B cell (primary cell): ENCODE data around the gene CDH12. TPM values are rescaled to one million over a fixed set of nuclear protein-coding genes. Genes with fewer than 3 reads are reported as not detected.

Source experiments
- ATAC-seq: fragments of 200-7000 bp; cut with Tn5 transposase; one replicate; pipeline ENCODE4 v1.10.0; 2021; ENCODE audit warnings: low read depth, mild to moderate bottlenecking, moderate number of reproducible peaks, moderate library complexity
- CTCF ChIA-PET: fragments of 350-600 bp; sonication (Branson Sonifier 250); formaldehyde crosslinking; loops from one replicate; lab custom pipeline; 2021; ENCODE audit warnings: antibody characterized with exemption, inconsistent platforms; lab: Charles Lee
- POLR2A ChIA-PET: fragments of 350-600 bp; sonication (Branson Sonifier 250); formaldehyde crosslinking; loops from one replicate; lab custom pipeline; 2021; ENCODE audit warnings: antibody characterized with exemption; lab: Charles Lee
- DNase-seq: peaks from one replicate; pipeline ENCODE4 v3.0.0; 2013
- H2AFZ ChIP-seq: 2 replicates; pipeline ENCODE4 v1.6.1; 2012; ENCODE audit warnings: mild to moderate bottlenecking, low read depth, low read length; ENCODE audit not compliant: insufficient read depth, poor library complexity, severe bottlenecking
- H3K27ac ChIP-seq, 2 donors: 1 replicate in 1 of 2; 2 replicates in 1 of 2; pipeline ENCODE4 v1.5.1; 2012 to 2013; ENCODE audit warnings: low read length in 2 of 2, mild to moderate bottlenecking in 2 of 2, moderate library complexity in 1 of 2
- H3K27me3 ChIP-seq, 4 experiments: fragments of 200-600 bp in 1 of 4; sonication (generic) in 1 of 4; replicated peaks in 1 of 4; 1 replicate in 2 of 4; 2 replicates in 2 of 4; pipeline versions ENCODE4 v1.6.1 to v1.7.0; 2013 to 2016; ENCODE audit warnings: low read length in 3 of 4, mild to moderate bottlenecking in 2 of 4, mixed read lengths in 1 of 4, moderate library complexity in 1 of 4; ENCODE audit not compliant: insufficient read depth in 4 of 4, control insufficient read depth in 3 of 4; ENCODE audit errors: control extremely low read depth in 1 of 4
- H3K36me3 ChIP-seq, 2 experiments: replicated peaks in 1 of 2; 1 replicate in 1 of 2; 2 replicates in 1 of 2; pipeline versions ENCODE4 v1.6.1 to v1.7.1; 2013; ENCODE audit warnings: low read length in 1 of 2; ENCODE audit not compliant: insufficient read depth in 2 of 2, control insufficient read depth in 1 of 2; ENCODE audit errors: control extremely low read depth in 1 of 2, extremely low read depth in 1 of 2
- H3K4me1 ChIP-seq, 2 donors: fragments of 200-600 bp in 1 of 2; sonication (generic) in 1 of 2; 1 replicate in 1 of 2; 2 replicates in 1 of 2; pipeline versions ENCODE4 v1.5.1 to v1.6.1; 2013 to 2017; ENCODE audit warnings: low read length in 2 of 2; ENCODE audit not compliant: control insufficient read depth in 2 of 2, insufficient read depth in 2 of 2
- H3K4me2 ChIP-seq: replicated peaks from 2 replicates; pipeline ENCODE3; 2012; ENCODE audit warnings: mild to moderate bottlenecking, low read depth, low read length; ENCODE audit not compliant: poor library complexity, severe bottlenecking
- H3K4me3 ChIP-seq, 5 experiments: fragments of 200-600 bp in 1 of 5; sonication (generic) in 1 of 5; 1 replicate in 3 of 5; 2 replicates in 2 of 5; pipeline versions ENCODE4 v1.5.1 to v1.7.0; 2011 to 2016; ENCODE audit warnings: low read length in 4 of 5, mild to moderate bottlenecking in 4 of 5, low read depth in 2 of 5, control low read depth in 1 of 5, moderate library complexity in 1 of 5; ENCODE audit not compliant: insufficient read depth in 1 of 5; ENCODE audit errors: control extremely low read depth in 1 of 5, extremely low read depth in 1 of 5
- H3K79me2 ChIP-seq: fragments of 200-600 bp; sonication (generic); one replicate; pipeline ENCODE4 v1.6.0; 2016; ENCODE audit warnings: low read length; ENCODE audit not compliant: control insufficient read depth, insufficient read depth
- H3K9ac ChIP-seq: fragments of 200-600 bp; sonication (generic); 2 replicates; pipeline ENCODE4 v1.6.1; 2017; ENCODE audit warnings: mild to moderate bottlenecking, low read length, moderate library complexity
- H3K9me3 ChIP-seq, 3 donors: one replicate each; pipeline versions ENCODE4 v1.6.1 to v1.7.1; 2013; ENCODE audit warnings: low read length in 2 of 3; ENCODE audit not compliant: control insufficient read depth in 2 of 3, insufficient read depth in 1 of 3; ENCODE audit errors: control extremely low read depth in 1 of 3
- H4K20me1 ChIP-seq: 2 replicates; pipeline ENCODE4 v1.6.0; 2012; ENCODE audit warnings: mild to moderate bottlenecking, low read length; ENCODE audit not compliant: insufficient read depth, control insufficient read depth, poor library complexity, severe bottlenecking
- H3K27ac Mint-ChIP-seq: one replicate; pipeline ENCODE4 v1.8.0; 2021; ENCODE audit warnings: mixed read lengths
- H3K27me3 Mint-ChIP-seq: one replicate; pipeline ENCODE4 v1.8.0; 2021; ENCODE audit warnings: mixed read lengths
- H3K4me1 Mint-ChIP-seq: one replicate; pipeline ENCODE4 v1.8.0; 2021; ENCODE audit warnings: mixed read lengths
- H3K4me3 Mint-ChIP-seq: one replicate; pipeline ENCODE4 v1.8.0; 2021; ENCODE audit warnings: mixed read lengths
- H3K9me3 Mint-ChIP-seq: one replicate; pipeline ENCODE4 v1.8.0; 2022; ENCODE audit warnings: mixed read lengths; ENCODE audit not compliant: insufficient read depth
- EZH2 ChIP-seq: IDR thresholded peaks from 2 replicates; pipeline ENCODE4 v1.6.1; 2012; ENCODE audit warnings: borderline replicate concordance, low read depth, mild to moderate bottlenecking, moderate library complexity, low read length; ENCODE audit not compliant: insufficient read depth, poor library complexity, severe bottlenecking
- WGBS: methylation state at CpG from one replicate; pipeline ENCODE4 v1.1.5; 2013; ENCODE audit warnings: missing lambda C conversion rate; ENCODE audit not compliant: insufficient coverage; 5-methylcytosine and 5-hydroxymethylcytosine counted together
- intact Hi-C: fragments of 100-400 bp; cut with micrococcal nuclease; formaldehyde crosslinking; loops from one replicate; pipeline ENCODE4 v1.10.0; 2022
- polyA plus RNA-seq: library from polyadenylated mRNA; depleted of rRNA; stranded (reverse); fragments of >200 nt; gene quantifications from 2 replicates; pipeline ENCODE4 v1.2.3, GENCODE V29; 2012
- total RNA-seq, 2 donors: library from RNA; stranded (reverse); fragments of 120-200 nt in 1 of 2; gene quantifications; 1 replicate in 1 of 2; 2 replicates in 1 of 2; pipeline versions ENCODE4 v1.2.3 to v1.2.4, GENCODE V29; 2013 to 2022
- TF ChIP-seq, protein P1 (sequence below): fragments of 200-600 bp; IDR thresholded peaks from one replicate; pipeline ENCODE4 v1.8.0; 2022; ENCODE audit warnings: antibody characterized with exemption, mild to moderate bottlenecking

CDH12 gene
- total and polyA plus RNA-seq, 2 donors (not counting 1 experiment from before 2014, with no cell fraction given): not detected

- Mint-ChIP-seq H3K4me1 (no peaks in the 10 kb centered on the region), H3K27ac (no peak overlapping the region), H3K4me3 (no peak overlapping the region), H3K9me3 (peaks cover 3% of the 10 kb centered on the region), H3K27me3 (no peaks in the 10 kb centered on the region)
- intact Hi-C loops: no loop called here
- H3K4me2 ChIP-seq: no peak overlapping the region
- H3K4me3 ChIP-seq: no peak overlapping the region
- H3K4me1 ChIP-seq: no peaks in the 10 kb centered on the region
- H3K27me3 ChIP-seq: no peaks in the 10 kb centered on the region
- POLR2A ChIA-PET: no interaction called here
- WGBS: no CpG with 5 or more reads among the region's 2 CpGs
- CTCF ChIA-PET: no interaction called here
- H3K36me3 ChIP-seq: no peaks in the 10 kb centered on the region
- H3K9me3 ChIP-seq: no peaks in the 10 kb centered on the region
- H3K27ac ChIP-seq: no peak overlapping the region
- no peak overlapping the region for H2AFZ ChIP-seq
- H3K9ac ChIP-seq: no peak overlapping the region
- TF ChIP-seq, protein P1, sequence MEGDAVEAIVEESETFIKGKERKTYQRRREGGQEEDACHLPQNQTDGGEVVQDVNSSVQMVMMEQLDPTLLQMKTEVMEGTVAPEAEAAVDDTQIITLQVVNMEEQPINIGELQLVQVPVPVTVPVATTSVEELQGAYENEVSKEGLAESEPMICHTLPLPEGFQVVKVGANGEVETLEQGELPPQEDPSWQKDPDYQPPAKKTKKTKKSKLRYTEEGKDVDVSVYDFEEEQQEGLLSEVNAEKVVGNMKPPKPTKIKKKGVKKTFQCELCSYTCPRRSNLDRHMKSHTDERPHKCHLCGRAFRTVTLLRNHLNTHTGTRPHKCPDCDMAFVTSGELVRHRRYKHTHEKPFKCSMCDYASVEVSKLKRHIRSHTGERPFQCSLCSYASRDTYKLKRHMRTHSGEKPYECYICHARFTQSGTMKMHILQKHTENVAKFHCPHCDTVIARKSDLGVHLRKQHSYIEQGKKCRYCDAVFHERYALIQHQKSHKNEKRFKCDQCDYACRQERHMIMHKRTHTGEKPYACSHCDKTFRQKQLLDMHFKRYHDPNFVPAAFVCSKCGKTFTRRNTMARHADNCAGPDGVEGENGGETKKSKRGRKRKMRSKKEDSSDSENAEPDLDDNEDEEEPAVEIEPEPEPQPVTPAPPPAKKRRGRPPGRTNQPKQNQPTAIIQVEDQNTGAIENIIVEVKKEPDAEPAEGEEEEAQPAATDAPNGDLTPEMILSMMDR: no peak
- no peak for TF ChIP-seq EZH2
- ATAC-seq (no peak), DNase-seq (no peak)
- no peaks in the 10 kb centered on the region for H3K79me2 ChIP-seq
- H4K20me1 ChIP-seq: no peaks in the 10 kb centered on the region
Measured at GRCh38 chr5:22050931-22051330, 802.2 kb downstream of the CDH12 start.

DNA sequence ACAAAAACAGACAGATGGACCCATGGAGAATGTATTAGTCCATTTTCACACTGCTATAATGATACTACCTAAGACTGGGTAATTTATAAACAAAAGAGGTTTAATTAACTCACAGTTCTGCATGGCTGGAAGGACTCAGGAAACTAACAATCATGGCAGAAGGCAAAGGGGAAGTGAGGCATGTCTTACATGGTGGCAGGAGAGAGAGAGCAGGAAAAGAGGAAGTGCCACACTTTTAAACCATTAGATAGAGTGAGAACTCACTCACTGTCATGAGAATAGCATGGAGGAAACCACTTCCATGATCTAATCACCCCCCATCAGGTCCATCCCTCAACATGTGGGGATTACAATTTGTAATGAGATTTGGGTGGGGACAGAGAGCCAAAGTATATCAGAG is 808.9 kb downstream of the CDH12 start:
- peaks cover 11% of the 10 kb centered on the region for H3K9me3 Mint-ChIP-seq
- no peak overlapping the region for H3K27ac ChIP-seq
- no peak overlapping the region for H3K9ac ChIP-seq
- DNase-seq: no peak
- H3K4me3 ChIP-seq: no peak overlapping the region
- no peak overlapping the region for H3K4me2 ChIP-seq
- no peaks in the 10 kb centered on the region for H3K36me3 ChIP-seq
- intact Hi-C loops: no loop called here
- H3K4me1 Mint-ChIP-seq: no peaks in the 10 kb centered on the region
- H3K27ac Mint-ChIP-seq: no peak overlapping the region
- CTCF ChIA-PET: no interaction called here
- H3K4me3 Mint-ChIP-seq: no peak overlapping the region
- POLR2A ChIA-PET: no interaction called here
- ATAC-seq: no peak
- no peaks in the 10 kb centered on the region for H3K4me1 ChIP-seq
- H4K20me1 ChIP-seq: no peaks in the 10 kb centered on the region
- H3K79me2 ChIP-seq: no peaks in the 10 kb centered on the region
- H3K27me3 Mint-ChIP-seq: no peaks in the 10 kb centered on the region
- H3K9me3 ChIP-seq: peaks cover 0 to 3% (median 2%) of the 10 kb centered on the region in 3 donors
- no peak overlapping the region for H2AFZ ChIP-seq
- no peaks in the 10 kb centered on the region for H3K27me3 ChIP-seq
- TF ChIP-seq, protein P1: no peak
- no peak for TF ChIP-seq EZH2
